Measurements from ENCODE around the gene MCRIP2. TPM values are rescaled to one million over a fixed set of nuclear protein-coding genes. Genes with fewer than 3 reads are reported as not detected.
A peak's percentile ranks its signal among the peaks of the same experiment; 100 is the strongest.

MCRIP2 gene
- total and polyA plus RNA-seq, 3 donors from 2014 or later: 78.2 to 134 (median 83.1) TPM

- peak; percentile 94 for DNase-seq
- WGBS, 2 donors: 0 to 1% methylated on average over 12 to 87 of the region's 91 CpGs
- H3K36me3 ChIP-seq (ENCODE audit: low read depth, missing control alignments): no peaks in the 10 kb centered on the region
- peak within 1 kb of the TSS; percentile 69 to 85 for H3K4me3 ChIP-seq
- intact Hi-C loops (cut with DNase I; ENCODE audit: low total_unique reads): no loop called here
- no peaks in the 10 kb centered on the region for H3K9me3 ChIP-seq
- peaks cover 41% of the 10 kb centered on the region for H3K4me1 ChIP-seq
- H3K27me3 ChIP-seq: no peaks in the 10 kb centered on the region
- peak within 1 kb of the TSS; percentile 86 to 96 for H3K27ac ChIP-seq
- TF ChIP-seq CTCF (IDR thresholded peaks at IDR 0.05) (no peak), POLR2A (IDR thresholded peaks at IDR 0.05) (no peak)
Measured at GRCh38 chr16:679814-680624, 38.4 kb downstream of the MCRIP2 start, which contains the start of gene STUB1. Gene STUB1 (plus strand): TSS chr16:680410. CDS start chr16:680526, 116 bp downstream.

GRCh38 chr16:680625-680945 is 39.0 kb downstream of the MCRIP2 start:
- no peak for DNase-seq
- Histone ChIP-seq H3K4me1 (peaks cover 44% of the 10 kb centered on the region), H3K36me3 (ENCODE audit: low read depth, missing control alignments) (no peaks in the 10 kb centered on the region), H3K27me3 (no peaks in the 10 kb centered on the region), H3K27ac (peak overlapping the region in 1 of 2 donors; percentile 96), H3K9me3 (no peaks in the 10 kb centered on the region), H3K4me3 (peak overlapping the region; percentile 69 to 85)
- no peak for TF ChIP-seq CTCF (IDR thresholded peaks at IDR 0.05)
- no peak for TF ChIP-seq POLR2A (IDR thresholded peaks at IDR 0.05)
- 0% methylated on average over 34 of the region's 38 CpGs; no CpG with 5 or more reads in 1 of the 2 donors for WGBS, 2 donors
- intact Hi-C loops (cut with DNase I; ENCODE audit: low total_unique reads): no loop called here

GRCh38 chr16:680967-681745 is 39.5 kb downstream of the MCRIP2 start:
- 40 to 80% methylated on average over 2 to 44 of the region's 44 CpGs for WGBS, 2 donors
- Histone ChIP-seq H3K27ac (peak overlapping the region in 1 of 2 donors; percentile 96), H3K27me3 (no peaks in the 10 kb centered on the region), H3K4me3 (peak overlapping the region; percentile 69 to 85), H3K36me3 (ENCODE audit: low read depth, missing control alignments) (no peaks in the 10 kb centered on the region), H3K9me3 (no peaks in the 10 kb centered on the region), H3K4me1 (peaks cover 40% of the 10 kb centered on the region)
- intact Hi-C loops (cut with DNase I; ENCODE audit: low total_unique reads): no loop called here
- no peak for TF ChIP-seq CTCF (IDR thresholded peaks at IDR 0.05)
- no peak for TF ChIP-seq POLR2A (IDR thresholded peaks at IDR 0.05)
- peak; percentile 64 for DNase-seq

GRCh38 chr16:681746-682427 is 40.3 kb downstream of the MCRIP2 start:
- WGBS, 2 donors: 55 to 79% methylated on average over 13 to 28 of the region's 28 CpGs
- H3K4me1 ChIP-seq: peaks cover 40% of the 10 kb centered on the region
- no peaks in the 10 kb centered on the region for H3K27me3 ChIP-seq
- no peak overlapping the region for H3K27ac ChIP-seq
- intact Hi-C loops (cut with DNase I; ENCODE audit: low total_unique reads): loop anchor here (2.0 kb wide), 1 partner anchor 59 kb away; the partner anchor contains the start of gene CIAO3
- DNase-seq: no peak
- H3K4me3 ChIP-seq: no peak overlapping the region
- TF ChIP-seq POLR2A (IDR thresholded peaks at IDR 0.05): no peak
- TF ChIP-seq CTCF (IDR thresholded peaks at IDR 0.05): no peak
- no peaks in the 10 kb centered on the region for H3K9me3 ChIP-seq
- H3K36me3 ChIP-seq (ENCODE audit: low read depth, missing control alignments): no peaks in the 10 kb centered on the region

All from testis (tissue), 3 donors.